ENCODE measurements around the gene ZNF691.
"Not testable (repeated sequence)": the region's sequence is repeated elsewhere in the genome, so short reads cannot be mapped to it uniquely, and the experiment has no call there.

Gene ZNF691, protein sequence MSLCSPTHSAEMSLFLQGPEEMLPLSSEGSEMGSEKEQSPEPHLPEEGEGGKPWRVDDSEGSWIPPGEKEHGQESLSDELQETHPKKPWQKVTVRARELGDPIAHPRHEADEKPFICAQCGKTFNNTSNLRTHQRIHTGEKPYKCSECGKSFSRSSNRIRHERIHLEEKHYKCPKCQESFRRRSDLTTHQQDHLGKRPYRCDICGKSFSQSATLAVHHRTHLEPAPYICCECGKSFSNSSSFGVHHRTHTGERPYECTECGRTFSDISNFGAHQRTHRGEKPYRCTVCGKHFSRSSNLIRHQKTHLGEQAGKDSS

DNA sequence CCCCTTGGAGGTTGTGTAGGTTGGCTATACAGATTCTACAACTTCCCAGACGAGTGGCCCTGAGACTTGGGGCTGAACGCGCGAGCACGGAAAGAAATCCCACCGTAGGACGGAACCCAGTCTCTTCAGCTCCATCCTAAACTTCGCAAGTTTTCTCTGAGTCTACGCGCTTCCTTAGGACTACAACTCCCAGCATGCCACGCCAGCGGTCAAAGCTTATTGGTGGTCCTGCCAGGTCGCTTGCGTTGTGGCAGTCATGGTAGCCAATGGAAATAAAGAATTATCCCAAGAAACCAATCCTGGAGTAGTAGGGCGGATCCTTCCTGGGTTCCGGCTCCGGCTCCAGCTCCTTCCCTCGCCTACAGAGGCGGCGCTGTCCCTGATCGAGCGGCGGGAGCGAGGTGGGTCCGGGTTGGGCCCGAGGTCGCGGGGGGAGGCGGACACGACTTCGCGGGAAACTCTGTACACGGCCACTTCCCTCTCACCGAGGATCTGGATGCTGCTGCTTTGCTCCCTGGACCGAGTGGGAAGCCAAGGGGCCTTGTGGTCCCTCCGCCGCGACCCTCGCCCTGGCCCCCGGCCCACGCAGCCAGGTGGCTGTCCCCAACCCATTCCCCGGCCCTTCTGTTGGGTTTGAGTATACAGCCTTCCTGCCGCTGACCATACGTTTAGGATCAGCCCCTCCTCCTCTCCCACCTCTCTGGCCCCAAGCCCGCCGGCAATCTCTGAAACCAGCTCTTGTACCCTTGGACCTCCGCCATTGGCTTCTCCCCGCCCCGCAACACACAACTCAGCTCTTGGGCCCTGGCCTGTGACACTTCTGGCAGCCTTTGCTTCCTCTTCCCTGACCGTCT lies at the start of gene ZNF691:
Gene ZNF691, plus strand, starts transcription at position 357 of the 854 bp plus-strand sequence. CDS start 3,046 bp downstream, outside the sequence.
- peak; percentile 98 for DNase-seq

DNA sequence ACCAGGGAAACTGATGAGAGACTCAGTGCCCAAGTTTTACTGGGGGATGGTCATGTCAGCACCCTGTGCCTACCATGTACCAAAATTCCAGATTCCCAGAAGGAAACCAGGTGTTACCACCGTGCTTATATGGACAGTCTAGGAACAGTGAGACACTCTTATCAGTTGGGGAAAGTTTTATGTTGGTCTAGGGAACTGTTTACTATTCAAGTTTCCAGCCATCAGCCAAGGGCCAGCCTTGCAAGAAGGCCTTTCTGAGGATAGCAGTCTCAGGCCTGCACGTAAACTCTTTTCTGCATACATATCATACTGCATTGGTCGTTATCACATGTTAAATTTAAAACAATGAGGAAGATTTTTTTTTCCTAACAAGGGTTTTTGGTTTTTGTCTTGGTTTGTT lies 49.0 kb upstream of the ZNF691 start:
- DNase-seq: no peak

DNA sequence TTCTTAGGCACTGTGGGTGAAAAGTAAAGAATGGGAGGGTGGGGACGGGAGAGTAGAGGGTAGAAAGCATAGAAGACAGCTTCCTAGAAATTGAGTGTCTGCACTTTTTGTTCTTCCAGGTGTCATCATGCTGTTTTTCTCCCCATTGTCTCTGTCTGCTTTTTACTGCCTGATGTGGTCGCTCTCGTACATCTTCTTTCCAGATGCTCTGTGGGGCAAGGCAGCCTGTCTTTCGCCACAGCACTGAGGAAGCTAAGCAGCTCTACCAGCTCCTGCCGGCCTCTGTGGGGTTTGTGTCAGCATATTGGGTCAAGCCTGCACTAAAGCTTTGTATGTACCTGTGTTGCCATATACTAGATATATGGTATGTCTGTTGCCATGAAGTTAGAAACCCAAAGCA lies 48.4 kb upstream of the ZNF691 start:
- DNase-seq: no peak

DNA sequence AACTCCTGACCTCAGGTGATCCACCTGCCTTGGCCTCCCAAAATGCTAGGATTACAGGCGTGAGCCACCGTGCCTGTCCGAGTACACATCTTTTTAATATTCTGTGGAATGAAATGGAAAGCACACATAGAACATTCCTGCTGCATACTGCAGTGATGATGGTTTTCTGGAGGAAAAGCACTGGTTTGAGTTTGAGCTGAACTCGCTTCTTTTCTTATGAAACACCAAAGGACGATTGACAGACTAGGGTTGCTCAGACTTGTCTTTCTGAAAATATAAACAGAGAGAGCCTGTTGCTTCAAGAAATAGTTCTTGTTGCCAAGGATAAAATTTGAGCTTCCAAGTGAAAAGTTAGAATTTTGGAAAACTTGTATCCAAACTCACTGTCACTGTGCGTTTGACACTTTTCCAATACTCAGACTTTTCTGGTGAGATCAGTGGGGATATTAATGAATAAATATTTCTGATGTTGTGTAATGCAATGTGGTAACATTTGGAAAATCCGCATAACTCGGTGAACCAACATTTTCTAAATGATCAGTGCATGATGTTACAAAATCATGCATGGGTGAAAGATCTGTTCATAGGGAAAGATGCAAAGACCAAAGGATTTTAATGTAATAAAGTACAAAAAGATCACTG lies 44.5 kb upstream of the ZNF691 start:
- DNase-seq: no peak

DNA sequence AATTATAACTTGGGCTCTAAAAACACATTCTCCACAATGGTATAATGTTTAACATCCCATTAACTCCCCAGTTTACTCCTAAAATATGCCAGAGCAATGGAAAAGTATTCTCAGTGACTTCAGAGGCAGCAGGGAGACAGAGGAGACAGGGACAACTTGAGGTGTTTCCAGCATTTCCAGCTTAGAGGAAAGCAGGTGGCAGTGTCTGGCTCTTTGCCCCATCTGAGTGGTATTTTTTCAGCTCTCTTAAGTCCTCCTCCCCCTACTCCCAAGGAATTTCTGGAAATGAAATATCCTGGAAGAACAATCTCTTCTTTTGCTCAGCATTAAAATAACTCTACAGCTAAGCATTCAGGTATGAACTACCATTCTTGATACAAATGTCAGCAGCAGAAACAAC lies 40.2 kb upstream of the ZNF691 start:
- no peak for DNase-seq

DNA sequence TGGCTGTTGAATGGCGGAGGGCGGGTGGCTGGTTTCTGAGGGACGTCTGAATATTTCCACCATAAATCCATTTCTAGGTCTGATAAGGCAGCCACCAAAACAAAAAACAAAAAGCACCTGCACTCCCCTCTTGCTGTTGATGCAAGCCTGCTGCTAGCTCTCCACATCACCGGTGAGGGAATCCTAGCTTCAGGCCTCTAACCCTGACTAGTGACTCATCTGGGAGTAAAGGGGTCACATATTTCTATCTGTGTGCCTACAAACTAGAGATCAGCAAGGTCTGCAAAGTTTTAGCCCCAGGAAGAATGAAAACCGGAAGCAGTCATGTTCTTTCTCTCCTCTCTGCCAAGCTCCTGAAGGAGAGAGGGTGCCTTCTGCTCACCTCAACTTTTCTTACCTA lies 39.8 kb upstream of the ZNF691 start:
- DNase-seq: no peak

DNA sequence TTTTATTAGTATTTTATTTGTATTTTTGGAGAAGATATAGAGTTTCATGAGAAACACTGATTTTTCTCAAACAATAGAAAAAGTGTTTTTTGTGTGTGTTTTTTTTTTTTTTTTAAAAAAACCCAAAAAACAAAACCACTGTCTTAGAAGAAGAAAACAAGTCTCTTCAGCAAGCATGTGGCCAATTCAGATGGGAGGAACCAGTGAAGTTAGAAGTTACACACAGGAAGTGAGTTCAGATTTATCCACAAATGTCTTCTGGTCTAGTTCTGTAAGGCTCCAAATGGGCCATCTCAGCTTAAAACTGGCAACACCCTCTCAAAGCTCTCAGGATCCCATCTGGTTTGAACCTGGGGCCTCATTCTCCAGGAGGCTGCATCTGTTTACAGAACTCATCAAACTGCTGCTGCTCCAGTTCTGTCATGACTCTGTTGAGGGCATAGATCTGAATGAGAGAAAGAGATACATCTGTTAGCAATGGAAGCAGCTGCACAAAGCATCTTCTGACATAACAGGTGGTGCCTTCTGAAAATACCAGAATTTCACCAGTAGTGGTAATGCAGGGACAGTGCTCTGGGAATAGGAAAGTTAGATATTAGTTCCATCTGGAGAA lies 39.3 kb upstream of the ZNF691 start:
- no peak for DNase-seq

DNA sequence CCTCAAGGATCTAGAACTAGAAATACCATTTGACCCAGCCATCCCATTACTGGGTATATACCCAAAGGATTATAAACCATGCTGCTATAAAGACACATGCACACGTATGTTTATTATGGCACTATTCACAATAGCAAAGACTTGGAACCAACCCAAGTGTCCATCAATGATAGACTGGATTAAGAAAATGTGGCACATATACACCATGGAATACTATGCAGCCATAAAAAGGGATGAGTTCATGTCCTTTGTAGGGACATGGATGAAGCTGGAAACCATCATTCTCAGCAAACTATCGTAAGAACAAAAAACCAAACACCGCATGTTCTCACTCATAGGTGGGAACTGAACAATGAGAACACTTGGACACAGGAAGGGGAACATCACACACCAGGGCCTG lies 31.6 kb upstream of the ZNF691 start:
- not testable (repeated sequence) for DNase-seq

DNA sequence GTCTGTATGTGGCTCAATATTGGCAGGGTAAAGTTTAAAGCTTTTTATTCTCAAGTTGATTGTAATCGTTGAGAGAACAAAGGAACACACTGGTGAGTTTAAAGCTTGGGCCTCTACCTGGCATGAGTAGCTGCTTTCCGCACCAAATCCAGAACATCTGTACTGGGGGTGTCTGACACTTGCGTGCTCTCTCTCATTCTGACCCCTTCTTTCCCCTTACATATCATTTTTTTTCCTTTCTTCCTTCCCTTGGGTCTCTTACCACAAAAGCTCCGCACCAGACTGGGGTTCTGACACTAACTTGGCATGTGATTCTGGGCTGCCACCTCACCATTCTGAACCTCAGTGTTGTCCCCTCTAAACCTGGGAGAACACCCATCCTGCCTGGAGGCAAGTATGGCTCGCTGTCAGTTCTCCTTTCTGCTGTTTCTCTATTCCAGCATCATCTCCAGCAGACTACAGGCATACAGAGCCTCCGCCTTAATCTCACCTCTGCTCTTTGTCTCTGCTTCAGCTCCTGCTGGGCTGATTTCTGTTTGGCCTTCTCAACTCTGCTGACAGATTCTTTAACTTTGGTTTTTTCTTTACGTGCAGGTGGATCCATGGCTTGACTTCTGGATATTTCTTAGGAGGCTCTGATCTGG lies 30.4 kb upstream of the ZNF691 start:
- DNase-seq: peak; percentile 62

DNA sequence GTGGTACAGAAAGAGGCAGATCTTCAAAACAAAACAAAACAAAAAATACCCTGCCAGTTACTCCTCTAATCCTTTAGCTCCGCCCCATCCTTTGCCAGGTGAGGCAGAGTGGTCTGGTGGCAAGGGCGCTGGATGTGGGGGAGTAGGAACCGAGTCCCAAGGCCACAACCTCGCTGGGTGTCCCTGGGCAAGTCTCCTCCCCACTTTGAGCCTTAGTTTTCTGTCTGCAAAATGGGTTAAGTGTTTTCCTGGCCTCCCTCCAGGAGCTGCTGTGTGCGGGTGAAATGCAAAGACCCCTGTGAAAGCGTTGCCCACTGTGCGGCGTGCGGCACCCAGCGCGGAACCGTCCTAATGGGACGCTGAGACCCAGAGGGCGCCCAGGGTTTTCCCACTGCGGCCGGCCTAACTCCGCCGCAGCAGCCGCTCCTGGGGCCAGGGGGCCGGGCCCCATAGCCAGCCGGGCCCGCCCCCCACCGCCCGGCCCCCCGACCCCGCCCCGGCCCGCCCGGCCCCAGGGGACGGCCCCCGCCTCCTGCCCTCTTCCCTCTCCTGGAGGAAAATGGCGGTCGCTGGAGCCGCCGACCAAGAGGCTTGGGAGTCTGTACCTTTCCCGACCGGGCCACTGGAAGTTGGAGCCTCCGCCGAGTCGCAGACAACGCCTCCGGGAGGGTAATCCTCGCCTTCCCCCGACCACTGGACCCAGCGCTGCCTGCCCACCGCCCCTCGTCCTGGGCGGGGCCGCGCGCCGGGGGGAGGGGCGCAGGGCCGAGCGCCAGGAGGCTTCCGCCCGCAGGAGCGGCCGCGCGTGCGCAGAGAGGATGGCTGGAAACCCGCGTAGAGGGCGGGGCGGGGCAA lies 29.6 kb upstream of the ZNF691 start, which contains the start of the genes ERMAP and SVBP:
Gene ERMAP, plus strand, starts transcription at position 538 of the 855 bp plus-strand sequence. CDS start 13,327 bp downstream, outside the sequence.
Gene SVBP, minus strand, starts transcription at position 813 of the 855 bp plus-strand sequence. CDS start 853 bp downstream, outside the sequence.
- peak; percentile 89 for DNase-seq

DNA sequence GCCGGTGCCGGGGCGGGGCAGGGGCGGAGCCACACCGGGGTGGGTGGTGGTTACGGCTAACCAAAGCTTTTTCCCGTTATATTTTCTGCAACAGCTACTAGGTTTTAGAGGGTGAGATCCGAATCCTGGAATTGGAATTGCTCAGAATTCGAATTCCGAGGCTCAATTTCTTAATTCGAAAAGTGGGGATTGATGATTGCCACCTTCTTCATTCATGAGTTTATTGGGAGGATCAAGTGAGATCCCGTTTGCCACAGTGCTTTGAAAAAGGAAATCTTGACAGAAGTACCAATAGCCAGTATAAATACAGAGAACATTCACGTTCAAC lies 29.0 kb upstream of the ZNF691 start:
- DNase-seq: no peak

DNA sequence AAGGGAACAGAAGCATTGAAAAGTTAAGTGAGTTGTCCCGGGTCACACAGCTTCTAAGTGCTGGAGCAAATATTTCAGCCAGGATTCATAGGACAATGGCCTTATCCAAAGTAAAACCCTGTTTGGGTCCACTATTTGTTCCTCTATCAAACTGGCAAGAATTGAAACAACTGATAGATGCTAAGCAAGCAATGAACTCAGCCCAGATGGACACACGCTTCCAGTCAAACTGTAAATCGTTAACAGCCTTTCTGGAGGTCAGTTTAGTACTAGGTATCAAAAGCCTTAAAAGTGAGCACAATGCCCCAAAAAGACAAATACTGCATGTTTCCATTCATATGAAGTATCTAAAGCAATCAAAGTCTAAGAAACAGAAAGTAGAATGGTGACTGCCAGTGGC lies 28.4 kb upstream of the ZNF691 start:
- no peak for DNase-seq

DNA sequence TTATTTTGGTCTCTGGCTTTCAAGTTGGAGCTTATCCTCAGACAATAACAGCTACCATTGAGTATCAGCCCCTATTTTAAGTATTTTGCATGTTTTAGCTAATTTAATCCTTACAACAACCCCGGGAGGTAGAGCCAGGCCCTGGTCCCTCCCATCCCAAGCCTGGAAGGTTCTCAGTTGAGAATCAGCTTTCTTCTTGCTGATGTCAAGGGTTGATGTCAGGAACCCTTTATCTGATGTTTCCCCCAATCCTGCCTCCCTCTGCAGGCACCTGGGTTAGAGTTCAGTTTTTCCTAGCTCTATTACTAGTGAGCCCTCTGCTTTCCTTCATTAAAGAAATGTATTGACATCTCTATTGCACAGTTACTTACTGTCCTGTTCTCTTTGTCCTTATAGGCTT lies 25.6 kb upstream of the ZNF691 start:
- DNase-seq: no peak

DNA sequence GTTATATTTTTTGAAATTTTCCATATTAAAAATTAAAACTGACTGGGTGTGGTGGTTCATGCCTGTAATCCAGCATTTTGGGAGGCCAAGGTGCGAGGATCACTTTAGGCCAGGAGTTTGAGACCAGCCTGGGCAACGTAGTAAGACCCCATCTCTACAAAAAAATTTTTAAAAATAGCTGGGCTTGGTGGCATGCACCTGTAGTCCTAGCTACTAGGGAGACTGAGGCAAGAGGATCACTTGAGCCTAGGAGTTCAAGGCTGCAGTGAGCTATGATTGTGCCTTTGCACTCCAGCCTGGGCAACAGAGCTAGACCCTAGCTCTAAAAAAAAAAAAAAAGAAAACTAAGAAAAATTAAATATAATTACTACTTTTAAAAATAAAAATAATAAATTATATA lies 24.7 kb upstream of the ZNF691 start:
- DNase-seq: no peak

DNA sequence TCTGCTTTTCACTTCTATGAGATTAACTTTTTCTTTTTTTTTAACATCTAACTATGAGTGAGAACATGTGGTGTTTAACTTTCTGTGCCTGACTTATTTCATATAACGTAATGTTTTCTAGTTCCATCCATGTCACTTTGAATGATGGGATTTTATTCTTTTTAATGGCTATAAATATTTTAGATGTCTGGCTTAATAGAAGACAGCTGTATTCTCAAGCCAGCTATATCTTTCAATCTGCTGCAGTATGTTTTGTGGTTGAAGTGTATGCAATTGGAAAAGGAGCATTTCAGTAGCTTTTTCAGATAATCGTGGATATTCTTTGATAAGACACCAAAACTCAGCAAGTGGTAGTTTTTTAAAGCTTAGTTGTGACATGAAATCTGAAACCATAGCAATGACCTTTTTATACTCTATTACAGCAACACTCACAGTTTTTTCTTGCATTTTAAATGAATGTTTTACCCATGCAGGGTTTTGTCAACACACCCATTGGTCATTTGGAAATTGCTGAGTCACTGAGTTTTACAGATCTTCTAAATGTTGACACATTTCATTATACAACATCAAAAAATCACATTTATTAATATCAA lies 23.5 kb upstream of the ZNF691 start:
- DNase-seq: no peak

DNA sequence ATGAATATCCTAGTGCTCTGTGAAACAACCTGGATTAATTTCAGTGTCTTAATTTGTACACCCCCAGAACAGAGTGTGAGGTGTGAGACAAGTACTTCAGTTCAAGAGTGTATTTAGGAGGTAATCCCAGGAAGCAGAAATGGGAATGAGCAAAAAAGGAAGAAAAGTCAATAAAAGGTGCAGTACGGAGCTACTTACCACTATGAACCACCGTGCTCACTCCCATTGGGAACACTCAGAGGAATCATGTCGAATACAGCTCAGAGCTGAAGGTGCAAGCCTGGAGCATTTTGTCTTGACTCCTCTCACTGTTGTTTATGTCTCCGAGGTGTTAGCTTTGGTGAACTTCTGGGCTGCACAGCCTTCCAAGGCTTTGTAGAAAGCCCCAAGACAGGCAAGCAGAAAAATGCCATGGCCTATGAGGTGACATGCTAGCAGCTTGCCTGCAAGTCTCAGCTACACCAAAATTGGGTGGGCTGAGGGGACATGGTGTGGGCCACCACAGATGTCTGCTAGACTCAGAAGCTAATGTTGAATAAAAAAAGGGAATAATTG lies 21.9 kb upstream of the ZNF691 start:
- DNase-seq: no peak

DNA sequence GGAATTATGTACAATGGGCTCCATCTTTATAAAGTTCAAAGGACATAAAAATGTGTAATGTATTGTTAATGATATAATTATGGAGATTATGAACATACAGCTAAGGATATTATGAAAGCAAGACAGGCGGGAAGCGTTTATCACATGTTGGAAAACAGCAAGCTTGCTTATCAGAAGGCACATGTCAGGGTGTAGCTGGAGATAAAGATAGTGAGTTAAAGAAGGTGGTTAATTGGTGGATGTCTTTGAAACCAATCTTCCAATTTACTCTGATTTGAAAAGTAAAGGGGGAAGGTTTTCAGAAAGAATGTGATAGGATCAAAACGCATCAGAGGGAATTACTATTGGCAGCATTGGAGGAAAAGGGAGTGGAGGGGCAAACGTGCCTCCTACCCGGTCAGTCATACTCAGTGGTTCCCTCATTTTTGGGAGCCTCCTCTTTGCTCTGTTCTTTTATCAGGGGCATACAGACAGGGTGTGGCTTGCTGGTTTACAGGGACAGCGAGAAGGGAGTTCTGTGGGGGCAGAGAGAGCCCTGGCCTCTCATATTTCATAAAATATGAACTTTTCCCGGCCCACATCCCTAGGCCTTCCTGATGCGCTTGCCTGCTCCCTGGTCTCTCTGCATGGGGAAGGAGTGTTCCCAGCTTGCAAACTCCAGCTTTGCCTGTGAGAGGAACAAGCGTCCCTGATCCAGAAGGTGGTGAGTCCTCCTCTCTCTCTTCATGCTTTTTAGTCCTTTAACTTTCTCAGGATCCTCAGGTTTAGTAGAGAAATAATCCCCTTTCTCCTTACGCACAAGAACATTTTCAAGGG lies 21.2 kb upstream of the ZNF691 start:
- no peak for DNase-seq

DNA sequence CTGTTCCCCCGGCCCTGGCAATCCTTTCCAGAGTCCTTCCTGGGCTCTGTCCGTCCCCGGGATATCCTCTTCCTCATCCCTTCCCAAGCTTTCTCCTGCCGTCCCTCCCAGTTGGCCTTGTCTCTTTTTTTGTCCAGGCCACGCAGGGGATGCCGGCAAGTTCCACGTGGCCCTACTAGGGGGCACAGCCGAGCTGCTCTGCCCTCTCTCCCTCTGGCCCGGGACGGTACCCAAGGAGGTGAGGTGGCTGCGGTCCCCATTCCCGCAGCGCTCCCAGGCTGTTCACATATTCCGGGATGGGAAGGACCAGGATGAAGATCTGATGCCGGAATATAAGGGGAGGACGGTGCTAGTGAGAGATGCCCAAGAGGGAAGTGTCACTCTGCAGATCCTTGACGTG lies 15.8 kb upstream of the ZNF691 start:
- no peak for DNase-seq

DNA sequence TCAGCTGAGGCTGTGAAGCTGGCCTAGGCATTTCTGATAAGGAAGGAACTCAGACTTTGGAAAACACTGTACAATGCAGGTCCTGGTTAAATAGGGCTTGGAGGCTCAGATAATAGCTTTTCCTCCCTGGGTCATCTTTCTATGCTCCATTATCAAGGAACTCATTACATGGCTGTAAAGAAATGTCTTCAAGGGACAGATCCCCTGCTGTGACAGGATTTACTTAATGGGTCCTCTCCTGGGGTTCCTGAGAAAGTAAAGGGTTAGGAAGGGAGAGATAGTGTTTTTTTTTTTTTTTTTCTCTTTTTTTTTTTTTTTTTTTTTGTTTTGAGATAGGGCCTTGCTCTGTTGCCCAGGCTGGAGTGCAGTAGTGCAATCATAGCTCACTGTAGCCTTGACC lies 15.1 kb upstream of the ZNF691 start:
- DNase-seq: no peak

DNA sequence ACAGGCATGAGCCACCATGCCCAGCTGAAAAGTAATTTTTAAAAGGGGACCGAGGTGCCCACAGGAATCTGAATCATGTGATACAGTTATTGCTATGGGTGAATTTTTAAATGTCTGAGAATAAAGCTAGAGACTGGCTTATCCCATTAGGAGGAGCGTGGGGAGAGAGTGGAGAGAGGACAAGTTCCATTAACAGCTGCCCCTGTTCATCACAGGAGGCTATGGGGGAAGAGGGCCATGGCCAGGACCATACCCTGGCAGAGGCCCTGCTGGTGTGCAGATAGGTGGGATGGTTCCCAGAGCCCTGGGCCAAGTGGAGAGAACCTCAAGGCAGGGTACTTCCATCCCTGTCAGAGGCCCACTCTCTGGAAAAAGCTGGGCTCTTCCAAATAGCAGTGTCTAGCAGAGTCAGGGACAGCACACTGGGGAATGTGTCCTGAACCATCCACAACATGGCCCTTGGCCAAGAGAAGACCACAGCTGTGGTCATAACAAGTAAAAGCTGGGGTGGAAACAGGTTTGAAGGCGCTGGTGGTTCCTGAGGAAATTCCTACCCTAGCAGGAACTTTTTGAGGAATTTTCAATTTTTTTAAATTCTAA lies 13.7 kb upstream of the ZNF691 start:
- DNase-seq: no peak

Measured in NCI-H1105 treated with DMSO at 0.1 percent for 48 hours (cell line).